ENCODE results near the gene SKI. TPM values are rescaled to one million over a fixed set of nuclear protein-coding genes. Genes with fewer than 3 reads are reported as not detected.

Gene SKI
- total RNA-seq, 1 experiment from 2014 or later = 53.7 TPM

GRCh38 chr1:2354511-2355372 is 126.6 kb downstream of the SKI start:
- H3K4me1 Mint-ChIP-seq (ENCODE audit: insufficient read depth, unreplicated experiment) = no peaks in the 10 kb centered on the region
- H3K4me3 Mint-ChIP-seq (ENCODE audit: unreplicated experiment) = no peak overlapping the region
- no peak overlapping the region for H3K27ac Mint-ChIP-seq (ENCODE audit: low read depth, unreplicated experiment)
- no peaks in the 10 kb centered on the region for H3K9me3 Mint-ChIP-seq (ENCODE audit: unreplicated experiment)
- no TSS peak for BruUV-seq (replicated peaks)
- intact Hi-C loops (cut with micrococcal nuclease) = no loop called here
- TF ChIP-seq CTCF (IDR thresholded peaks at IDR 0.05; ENCODE audit: unreplicated experiment) = no peak
- POLR2A ChIA-PET = no interaction called here
- peaks cover 6% of the 10 kb centered on the region for H3K36me3 Mint-ChIP-seq (ENCODE audit: insufficient read depth, unreplicated experiment)
- no peaks in the 10 kb centered on the region for H3K27me3 Mint-ChIP-seq (ENCODE audit: insufficient read depth, unreplicated experiment)
- CTCF ChIA-PET = no interaction called here
- no peak for DNase-seq (ENCODE audit: unreplicated experiment)

GRCh38 chr1:2355373-2356261 is 127.5 kb downstream of the SKI start:
- no peak for TF ChIP-seq CTCF (IDR thresholded peaks at IDR 0.05; ENCODE audit: unreplicated experiment)
- DNase-seq (ENCODE audit: unreplicated experiment) = no peak
- ChIA-PET CTCF (no interaction called here), POLR2A (no interaction called here)
- no peak overlapping the region for H3K4me3 Mint-ChIP-seq (ENCODE audit: unreplicated experiment)
- no peak overlapping the region for H3K27ac Mint-ChIP-seq (ENCODE audit: low read depth, unreplicated experiment)
- no TSS peak for BruUV-seq (replicated peaks)
- no peaks in the 10 kb centered on the region for H3K9me3 Mint-ChIP-seq (ENCODE audit: unreplicated experiment)
- peaks cover 6% of the 10 kb centered on the region for H3K36me3 Mint-ChIP-seq (ENCODE audit: insufficient read depth, unreplicated experiment)
- peaks cover 5% of the 10 kb centered on the region for H3K4me1 Mint-ChIP-seq (ENCODE audit: insufficient read depth, unreplicated experiment)
- no peaks in the 10 kb centered on the region for H3K27me3 Mint-ChIP-seq (ENCODE audit: insufficient read depth, unreplicated experiment)
- intact Hi-C loops (cut with micrococcal nuclease) = no loop called here

- no peak for DNase-seq (ENCODE audit: unreplicated experiment)
- ChIA-PET CTCF (no interaction called here), POLR2A (no interaction called here)
- intact Hi-C loops (cut with micrococcal nuclease) = no loop called here
- Mint-ChIP-seq H3K4me1 (ENCODE audit: insufficient read depth, unreplicated experiment) (peaks cover 6% of the 10 kb centered on the region), H3K27ac (ENCODE audit: low read depth, unreplicated experiment) (no peak overlapping the region), H3K9me3 (ENCODE audit: unreplicated experiment) (no peaks in the 10 kb centered on the region), H3K27me3 (ENCODE audit: insufficient read depth, unreplicated experiment) (no peaks in the 10 kb centered on the region), H3K36me3 (ENCODE audit: insufficient read depth, unreplicated experiment) (peaks cover 3% of the 10 kb centered on the region), H3K4me3 (ENCODE audit: unreplicated experiment) (no peak overlapping the region)
- BruUV-seq (replicated peaks) = no TSS peak
- TF ChIP-seq CTCF (IDR thresholded peaks at IDR 0.05; ENCODE audit: unreplicated experiment) = no peak
These were observed 128.3 kb downstream of the SKI start for GRCh38 chr1:2356401-2356800.

Data from MCF 10A (cell line).